T-helper 1 cell treated with Interleukin-12 subunit alpha and Interleukin-12 subunit beta and Interleukin-4 antibody, amounts not matched to agents 30 μg/mL and 1 μg/mL, for 36 hours (primary cell): ENCODE data around the gene KYNU.
"Not testable (repeated sequence)": the region's sequence is repeated elsewhere in the genome, so short reads cannot be mapped to it uniquely, and the experiment has no call there.

Source experiments
- H3K27ac Mint-ChIP-seq: one replicate; pipeline ENCODE4 v1.8.0; 2021; ENCODE audit warnings: mild to moderate bottlenecking, mixed read lengths
- H3K27me3 Mint-ChIP-seq: one replicate; pipeline ENCODE4 v1.8.0; 2021; ENCODE audit warnings: low read depth, mixed read lengths
- H3K36me3 Mint-ChIP-seq: one replicate; pipeline ENCODE4 v1.8.0; 2021; ENCODE audit warnings: low read depth, mixed read lengths
- H3K4me1 Mint-ChIP-seq: one replicate; pipeline ENCODE4 v1.8.0; 2021; ENCODE audit warnings: low read depth, mixed read lengths
- H3K4me3 Mint-ChIP-seq: one replicate; pipeline ENCODE4 v1.8.0; 2021; ENCODE audit warnings: mild to moderate bottlenecking, moderate library complexity, mixed read lengths
- H3K9me3 Mint-ChIP-seq: one replicate; pipeline ENCODE4 v1.8.0; 2021; ENCODE audit warnings: mixed read lengths

The KYNU gene

DNA sequence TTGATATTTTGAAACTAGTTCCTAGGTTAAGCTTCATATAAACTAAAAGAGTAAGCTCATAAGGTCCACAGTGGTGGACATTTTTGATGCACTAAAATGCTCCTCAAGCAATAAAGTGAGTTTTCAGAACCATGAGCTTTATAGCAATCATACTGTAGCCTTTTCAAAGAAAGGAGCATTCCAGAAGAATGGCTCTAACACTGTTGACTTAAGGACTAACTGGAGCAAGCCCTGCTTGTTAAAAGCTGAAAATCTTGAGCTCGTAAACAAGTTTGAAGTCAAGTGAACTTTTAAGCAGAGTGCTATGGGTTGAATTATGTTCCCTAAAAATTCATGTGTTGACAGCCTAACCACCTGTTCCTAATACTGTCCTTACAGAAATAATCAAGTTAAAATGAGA, 38.0 kb downstream of the KYNU start:
- peaks cover 2% of the 10 kb centered on the region for H3K27me3 Mint-ChIP-seq
- no peaks in the 10 kb centered on the region for H3K9me3 Mint-ChIP-seq
- no peak overlapping the region for H3K4me3 Mint-ChIP-seq
- no peak overlapping the region for H3K27ac Mint-ChIP-seq
- H3K36me3 Mint-ChIP-seq = no peaks in the 10 kb centered on the region
- no peaks in the 10 kb centered on the region for H3K4me1 Mint-ChIP-seq

DNA sequence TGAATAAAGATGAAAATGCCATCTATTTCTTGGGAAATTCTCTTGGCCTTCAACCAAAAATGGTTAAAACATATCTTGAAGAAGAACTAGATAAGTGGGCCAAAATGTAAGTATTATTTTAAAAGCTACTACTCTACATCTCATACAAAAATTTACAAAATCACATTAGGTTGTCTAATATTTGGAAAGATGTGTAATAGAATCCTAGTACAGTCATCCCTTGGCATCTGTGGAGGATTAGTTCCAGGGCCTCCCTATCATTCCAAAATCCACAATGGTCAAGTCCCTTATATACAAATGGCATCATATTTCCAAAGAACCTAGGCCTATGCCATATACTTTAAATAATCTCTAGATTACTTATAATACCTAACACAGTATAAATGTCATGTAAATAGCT, 41.2 kb downstream of the KYNU start:
- H3K4me3 Mint-ChIP-seq = no peak overlapping the region
- H3K27me3 Mint-ChIP-seq = peaks cover 2% of the 10 kb centered on the region
- no peaks in the 10 kb centered on the region for H3K36me3 Mint-ChIP-seq
- no peaks in the 10 kb centered on the region for H3K9me3 Mint-ChIP-seq
- H3K27ac Mint-ChIP-seq = no peak overlapping the region
- H3K4me1 Mint-ChIP-seq = no peaks in the 10 kb centered on the region

DNA sequence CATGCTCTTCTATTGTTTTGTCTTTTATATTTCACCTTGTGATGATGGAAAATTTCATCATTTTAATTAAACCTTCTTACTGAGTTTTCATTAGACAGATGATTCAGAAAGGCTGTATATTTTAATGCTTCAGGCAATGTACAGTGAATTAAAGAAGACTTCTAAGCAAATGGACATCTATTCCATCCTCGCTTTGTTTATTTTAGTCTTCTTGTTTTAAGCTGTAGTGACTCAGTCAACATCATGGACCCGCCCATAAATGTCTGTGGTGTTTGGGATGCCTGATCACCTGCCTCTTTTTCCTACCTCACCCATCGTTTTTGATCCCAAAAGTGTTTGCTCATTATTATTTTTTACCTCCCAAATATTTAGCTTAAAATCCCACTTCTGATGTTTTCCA, 43.1 kb downstream of the KYNU start:
- peaks cover 2% of the 10 kb centered on the region for H3K27me3 Mint-ChIP-seq
- H3K4me1 Mint-ChIP-seq = no peaks in the 10 kb centered on the region
- no peak overlapping the region for H3K27ac Mint-ChIP-seq
- H3K4me3 Mint-ChIP-seq = no peak overlapping the region
- H3K36me3 Mint-ChIP-seq = no peaks in the 10 kb centered on the region
- H3K9me3 Mint-ChIP-seq = no peaks in the 10 kb centered on the region

DNA sequence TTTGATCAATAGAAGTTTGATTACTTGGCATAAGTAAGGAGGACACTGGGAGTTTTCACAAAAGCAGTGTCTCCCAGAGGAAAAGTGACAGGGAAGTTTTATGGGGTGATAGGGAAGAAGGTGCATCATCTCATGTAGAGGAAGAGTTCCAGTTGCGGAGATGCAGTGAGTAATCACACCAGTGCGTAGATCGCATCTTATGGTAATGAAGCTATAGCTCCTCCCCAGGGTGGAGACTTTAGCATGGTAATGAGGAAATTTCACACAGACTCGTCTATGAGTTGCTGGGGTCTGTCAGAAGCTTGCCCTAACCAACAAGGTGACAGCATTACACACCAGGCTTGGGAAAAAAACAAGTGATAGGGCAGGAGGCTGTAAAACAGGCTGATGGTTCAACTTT, 49.0 kb downstream of the KYNU start:
- Mint-ChIP-seq H3K4me3 (no peak overlapping the region), H3K27ac (no peak overlapping the region), H3K4me1 (no peaks in the 10 kb centered on the region), H3K27me3 (no peaks in the 10 kb centered on the region), H3K9me3 (no peaks in the 10 kb centered on the region), H3K36me3 (no peaks in the 10 kb centered on the region)

DNA sequence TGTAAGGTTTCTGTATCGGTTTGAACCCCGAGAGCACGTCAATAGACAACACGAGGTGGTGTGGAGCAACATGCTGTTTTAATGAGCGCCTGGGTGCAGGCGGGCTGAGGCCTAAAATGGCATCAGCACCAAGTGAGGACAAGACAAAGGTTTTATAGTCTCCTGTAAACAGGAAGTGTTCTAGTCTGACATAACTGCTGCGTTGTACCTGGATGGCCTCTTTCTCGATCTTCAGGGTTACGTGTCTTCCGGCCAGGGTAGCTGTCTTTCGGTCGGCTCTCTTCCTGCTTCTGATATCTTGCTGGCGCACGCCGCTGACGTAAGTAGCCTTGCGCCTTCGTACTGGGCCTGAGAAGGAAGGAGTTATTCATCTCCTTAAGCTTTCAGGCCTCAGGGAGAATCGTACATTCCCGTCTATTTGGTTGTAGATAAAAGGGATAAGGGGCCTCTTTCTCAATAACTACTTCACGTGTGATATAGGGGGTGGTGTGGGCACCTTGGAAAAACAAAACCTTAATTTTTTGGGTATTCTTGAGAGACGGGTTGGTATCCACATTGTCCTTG, 53.5 kb downstream of the KYNU start:
- no peaks in the 10 kb centered on the region for H3K36me3 Mint-ChIP-seq
- H3K9me3 Mint-ChIP-seq = no peaks in the 10 kb centered on the region
- no peak overlapping the region for H3K4me3 Mint-ChIP-seq
- H3K27ac Mint-ChIP-seq = no peak overlapping the region
- H3K27me3 Mint-ChIP-seq = no peaks in the 10 kb centered on the region
- no peaks in the 10 kb centered on the region for H3K4me1 Mint-ChIP-seq

DNA sequence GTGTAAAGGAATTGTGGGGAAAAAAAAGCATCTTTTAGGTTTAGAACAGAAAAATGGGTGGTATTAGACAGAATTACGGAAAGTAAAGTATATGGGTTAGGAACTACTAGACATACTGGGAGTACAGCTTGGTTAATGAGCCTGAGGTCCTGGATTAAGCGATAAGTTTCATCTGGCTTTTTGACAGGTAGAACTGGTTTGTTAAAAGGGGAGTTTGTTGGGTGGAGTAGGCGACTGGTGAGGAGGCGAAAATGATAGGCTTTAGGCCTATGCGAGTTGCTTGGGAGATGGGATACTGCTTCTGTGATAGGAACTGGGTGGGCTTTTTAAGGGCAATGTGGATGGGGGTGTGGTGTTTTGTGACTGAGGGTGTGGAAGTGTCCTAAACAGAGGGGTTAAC, 56.5 kb downstream of the KYNU start:
- no peaks in the 10 kb centered on the region for H3K36me3 Mint-ChIP-seq
- H3K27ac Mint-ChIP-seq = no peak overlapping the region
- H3K4me1 Mint-ChIP-seq = no peaks in the 10 kb centered on the region
- H3K9me3 Mint-ChIP-seq = no peaks in the 10 kb centered on the region
- H3K27me3 Mint-ChIP-seq = no peaks in the 10 kb centered on the region
- H3K4me3 Mint-ChIP-seq = no peak overlapping the region

DNA sequence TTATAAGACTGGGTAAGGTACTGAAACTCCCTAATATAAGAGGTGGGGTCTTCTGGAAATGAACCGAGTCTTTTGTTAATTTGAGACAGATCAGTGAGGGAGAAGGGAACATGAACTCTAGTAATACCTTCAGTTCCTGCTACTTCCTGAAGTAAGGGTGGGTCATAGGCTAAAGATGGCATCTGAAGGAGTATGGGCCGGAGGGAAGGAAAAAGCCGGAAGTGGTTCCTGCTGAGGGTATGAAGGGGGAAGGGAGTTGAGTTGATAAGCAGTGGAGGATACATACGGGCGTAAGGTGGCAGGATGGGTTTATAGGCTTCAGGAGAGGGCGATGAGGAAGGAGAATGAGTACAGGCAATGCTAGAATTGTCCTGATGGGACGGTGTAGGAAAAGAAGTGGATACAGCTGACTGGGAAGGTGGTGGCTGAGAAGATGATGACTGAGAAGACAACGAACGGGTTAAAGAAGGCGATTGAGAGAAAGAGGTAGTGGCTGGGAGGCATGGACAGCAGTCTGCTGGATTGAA, 58.2 kb downstream of the KYNU start:
- Mint-ChIP-seq H3K9me3 (no peaks in the 10 kb centered on the region), H3K4me1 (peaks cover under 1% of the 10 kb centered on the region), H3K4me3 (no peak overlapping the region), H3K36me3 (no peaks in the 10 kb centered on the region), H3K27ac (no peak overlapping the region), H3K27me3 (peaks cover under 1% of the 10 kb centered on the region)

DNA sequence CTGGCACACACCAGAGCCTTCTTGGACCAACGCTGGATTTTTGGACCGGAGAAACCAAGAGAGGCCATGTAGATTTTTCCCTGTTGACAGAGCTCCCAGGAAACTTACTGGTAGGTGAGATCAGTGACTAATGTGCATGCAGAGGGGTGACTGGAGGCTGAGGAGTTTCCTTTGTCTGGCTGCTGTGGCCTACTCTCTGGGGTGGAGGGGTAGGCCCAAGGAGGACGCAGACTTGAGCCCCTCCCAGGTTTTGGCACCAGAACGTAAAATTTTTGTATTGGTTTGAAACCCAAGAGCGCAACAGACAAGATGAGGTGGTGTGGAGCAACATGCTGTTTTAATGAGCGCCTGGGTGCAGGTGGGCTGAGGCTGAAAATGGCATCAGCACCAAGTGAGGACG, 59.2 kb downstream of the KYNU start:
- Mint-ChIP-seq H3K27me3 (peaks cover 5% of the 10 kb centered on the region), H3K9me3 (no peaks in the 10 kb centered on the region), H3K4me3 (no peak overlapping the region), H3K4me1 (peaks cover 3% of the 10 kb centered on the region), H3K36me3 (no peaks in the 10 kb centered on the region), H3K27ac (no peak overlapping the region)

DNA sequence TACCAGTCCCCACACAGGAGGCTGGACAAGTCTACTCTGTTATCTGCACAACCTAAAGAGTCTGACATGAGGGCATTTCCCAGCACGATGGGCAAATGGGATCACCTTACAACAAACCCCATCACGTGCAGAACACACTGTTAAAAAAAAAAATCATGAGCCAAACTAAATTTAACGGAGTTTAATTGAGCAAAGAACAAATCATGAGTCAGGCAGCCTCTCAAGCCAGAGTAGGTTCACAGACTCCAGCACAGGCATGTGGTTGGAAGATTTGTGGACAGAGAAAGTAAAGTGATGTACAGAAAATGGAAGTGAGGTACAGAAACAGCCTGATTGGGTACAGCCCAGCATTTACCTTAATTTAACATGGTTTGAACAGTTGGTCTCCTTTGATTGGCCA, 59.9 kb downstream of the KYNU start:
- no peak overlapping the region for H3K27ac Mint-ChIP-seq
- no peaks in the 10 kb centered on the region for H3K9me3 Mint-ChIP-seq
- no peaks in the 10 kb centered on the region for H3K36me3 Mint-ChIP-seq
- H3K4me3 Mint-ChIP-seq = no peak overlapping the region
- peaks cover 3% of the 10 kb centered on the region for H3K4me1 Mint-ChIP-seq
- peaks cover 6% of the 10 kb centered on the region for H3K27me3 Mint-ChIP-seq

DNA sequence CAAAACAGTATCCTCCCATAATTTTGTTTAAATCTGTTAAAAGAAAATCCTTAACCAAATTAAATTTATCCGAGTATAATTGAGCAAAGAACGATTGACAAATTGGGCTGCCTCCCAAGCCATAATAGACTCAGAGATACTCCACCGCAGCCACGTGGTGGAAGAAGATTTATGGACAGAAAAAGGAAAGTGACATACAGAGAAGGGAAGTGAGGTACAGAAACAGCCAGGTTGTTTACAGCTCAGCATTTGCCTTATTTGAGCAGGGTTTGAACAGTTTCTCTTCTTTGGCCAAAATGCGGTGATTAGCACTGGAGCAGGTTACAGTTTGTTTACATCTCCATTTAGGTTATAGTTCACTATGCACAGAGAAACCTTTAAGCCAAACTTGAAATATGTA, 60.8 kb downstream of the KYNU start:
- H3K4me1 Mint-ChIP-seq = peaks cover 3% of the 10 kb centered on the region
- H3K27me3 Mint-ChIP-seq = peaks cover 11% of the 10 kb centered on the region
- no peak overlapping the region for H3K4me3 Mint-ChIP-seq
- H3K27ac Mint-ChIP-seq = no peak overlapping the region
- H3K9me3 Mint-ChIP-seq = no peaks in the 10 kb centered on the region
- H3K36me3 Mint-ChIP-seq = no peaks in the 10 kb centered on the region

DNA sequence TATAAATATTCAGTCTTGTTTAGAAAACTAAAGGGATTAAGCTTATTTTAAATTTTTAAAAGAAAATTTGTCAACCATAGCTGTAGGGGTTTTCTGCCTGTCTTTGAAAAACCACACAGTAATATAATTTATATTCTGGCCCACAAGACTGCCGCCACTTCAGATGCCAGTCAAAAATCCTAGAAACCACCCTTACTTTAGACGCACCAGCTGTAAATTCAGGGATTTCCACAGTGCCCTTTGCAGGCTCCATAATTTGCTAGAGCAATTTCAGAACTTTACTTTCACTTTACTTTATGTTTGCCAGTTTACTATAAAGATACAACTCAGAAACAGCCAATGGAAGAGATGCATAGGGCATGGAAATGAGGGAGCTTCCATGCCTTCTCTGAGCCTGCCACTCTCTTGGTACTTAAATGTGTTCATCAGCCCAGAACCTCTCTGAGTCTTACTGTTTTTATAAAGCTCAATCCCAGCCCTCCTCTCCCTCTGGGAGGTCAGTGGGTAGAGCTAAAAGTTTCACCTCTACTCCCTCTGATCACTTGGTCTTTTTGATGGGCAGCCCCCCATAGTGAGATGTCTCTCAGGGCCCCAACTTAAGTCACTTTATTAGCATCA, 63.3 kb downstream of the KYNU start:
- no peaks in the 10 kb centered on the region for H3K9me3 Mint-ChIP-seq
- peaks cover 3% of the 10 kb centered on the region for H3K4me1 Mint-ChIP-seq
- H3K36me3 Mint-ChIP-seq = no peaks in the 10 kb centered on the region
- no peak overlapping the region for H3K27ac Mint-ChIP-seq
- H3K27me3 Mint-ChIP-seq = peaks cover 11% of the 10 kb centered on the region
- H3K4me3 Mint-ChIP-seq = no peak overlapping the region

DNA sequence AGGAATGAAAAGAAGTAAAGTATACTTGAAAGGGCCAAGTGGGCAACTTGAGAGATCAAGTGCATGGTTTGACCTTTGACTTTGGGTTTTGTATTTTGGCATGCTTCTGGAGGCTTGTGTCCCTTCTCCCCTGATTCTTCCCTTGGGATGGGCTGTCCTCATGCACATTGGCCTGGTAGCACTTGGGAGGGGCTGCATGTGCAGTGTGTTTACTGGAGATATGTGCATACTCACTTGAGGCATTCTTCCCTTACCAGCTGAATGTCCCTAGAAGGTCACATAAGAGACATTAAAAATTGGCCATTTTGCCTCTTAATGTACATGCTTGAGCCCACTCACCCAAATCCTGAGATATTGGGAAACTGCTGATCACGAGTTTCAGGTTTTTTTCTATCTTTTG, 65.2 kb downstream of the KYNU start:
- no peaks in the 10 kb centered on the region for H3K36me3 Mint-ChIP-seq
- H3K9me3 Mint-ChIP-seq = no peaks in the 10 kb centered on the region
- H3K27me3 Mint-ChIP-seq = peaks cover 11% of the 10 kb centered on the region
- no peak overlapping the region for H3K4me3 Mint-ChIP-seq
- H3K27ac Mint-ChIP-seq = no peak overlapping the region
- peaks cover 3% of the 10 kb centered on the region for H3K4me1 Mint-ChIP-seq

DNA sequence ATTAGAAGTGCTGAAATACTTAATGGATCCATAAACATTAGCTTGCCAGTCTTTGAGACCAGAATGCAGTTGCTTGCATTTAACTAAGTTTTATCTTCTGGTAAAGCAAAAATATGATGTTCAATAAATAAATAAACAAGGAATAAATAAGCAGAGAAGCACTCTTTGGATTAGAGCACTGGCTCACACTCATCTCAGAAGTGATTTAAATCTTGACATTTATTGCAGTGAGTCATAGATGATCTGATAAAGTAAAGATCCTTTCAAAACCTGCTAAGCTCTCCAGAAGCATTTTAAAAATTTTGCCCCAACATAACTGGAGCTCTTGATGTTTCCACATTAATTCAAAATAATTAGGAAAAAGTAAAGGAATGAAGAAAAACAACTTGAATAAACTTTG, 66.8 kb downstream of the KYNU start:
- no peaks in the 10 kb centered on the region for H3K36me3 Mint-ChIP-seq
- H3K27me3 Mint-ChIP-seq = peaks cover 11% of the 10 kb centered on the region
- peaks cover 3% of the 10 kb centered on the region for H3K4me1 Mint-ChIP-seq
- H3K4me3 Mint-ChIP-seq = no peak overlapping the region
- no peak overlapping the region for H3K27ac Mint-ChIP-seq
- no peaks in the 10 kb centered on the region for H3K9me3 Mint-ChIP-seq

DNA sequence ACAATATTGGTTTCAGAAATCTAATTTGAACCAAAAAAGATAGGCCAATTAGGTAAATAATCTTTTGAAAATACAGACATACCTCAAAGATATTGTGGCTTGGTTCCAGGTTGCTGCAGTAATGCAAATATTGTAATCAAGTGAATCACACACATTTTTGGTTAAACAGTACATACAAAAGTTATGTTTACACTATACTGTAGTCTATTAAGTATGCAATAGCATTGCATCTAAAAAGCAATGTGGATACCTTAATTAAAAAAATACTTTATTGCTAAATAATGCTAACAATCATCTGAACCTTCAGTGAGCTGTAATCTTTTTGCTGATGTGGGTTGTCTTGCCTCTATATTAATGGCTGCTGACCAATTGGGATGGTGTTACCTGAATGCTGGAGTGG, 67.3 kb downstream of the KYNU start:
- Mint-ChIP-seq H3K27me3 (peaks cover 11% of the 10 kb centered on the region), H3K36me3 (no peaks in the 10 kb centered on the region), H3K27ac (no peak overlapping the region), H3K9me3 (no peaks in the 10 kb centered on the region), H3K4me1 (peaks cover 3% of the 10 kb centered on the region), H3K4me3 (no peak overlapping the region)

DNA sequence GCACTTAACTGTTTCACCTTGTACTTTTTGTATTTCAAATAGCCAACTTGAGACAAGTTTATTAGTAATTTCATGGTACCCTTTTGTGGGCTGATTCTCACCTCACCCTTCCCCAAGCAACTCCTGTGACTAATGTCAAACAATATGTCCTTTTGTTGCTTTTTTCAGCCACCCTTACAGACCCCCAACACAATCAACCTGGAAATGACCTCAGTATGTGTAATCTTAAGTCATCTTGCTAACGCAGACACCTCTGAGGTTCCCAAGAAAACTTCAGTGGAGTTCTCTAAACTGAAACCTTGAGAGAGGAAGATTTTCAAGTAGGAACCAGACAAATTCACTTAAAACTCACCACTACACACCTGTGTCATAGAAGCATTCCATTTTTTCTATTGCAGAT, 69.5 kb downstream of the KYNU start:
- no peak overlapping the region for H3K27ac Mint-ChIP-seq
- no peaks in the 10 kb centered on the region for H3K9me3 Mint-ChIP-seq
- H3K36me3 Mint-ChIP-seq = no peaks in the 10 kb centered on the region
- no peak overlapping the region for H3K4me3 Mint-ChIP-seq
- peaks cover 6% of the 10 kb centered on the region for H3K27me3 Mint-ChIP-seq
- no peaks in the 10 kb centered on the region for H3K4me1 Mint-ChIP-seq

DNA sequence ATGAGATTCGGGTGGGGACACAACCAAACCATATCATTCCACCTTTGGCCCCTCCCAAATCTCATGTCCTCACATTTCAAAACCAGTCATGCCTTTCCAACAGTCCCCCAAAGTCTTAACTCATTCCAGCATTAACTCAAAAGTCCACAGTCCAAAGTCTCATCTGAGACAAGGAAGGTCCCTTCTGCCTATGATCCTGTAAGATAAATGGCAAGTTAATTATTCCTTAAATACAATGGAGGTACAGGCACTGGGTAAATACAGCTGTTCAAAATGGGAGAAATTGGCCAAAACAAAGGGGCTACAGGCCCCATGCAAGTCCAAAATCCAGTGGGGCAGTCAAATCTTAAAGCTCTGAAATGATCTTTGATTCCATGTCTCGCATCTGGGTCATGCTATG, 71.3 kb downstream of the KYNU start:
- not testable (repeated sequence) for H3K9me3 Mint-ChIP-seq, H3K4me3 Mint-ChIP-seq, H3K27me3 Mint-ChIP-seq, H3K36me3 Mint-ChIP-seq, H3K27ac Mint-ChIP-seq, H3K4me1 Mint-ChIP-seq
